RKO (cell line): ENCODE measurements around the gene SPRY4.
"Not testable (repeated sequence)": the region's sequence is repeated elsewhere in the genome, so short reads cannot be mapped to it uniquely, and the experiment has no call there.

Experiments
- DNase-seq: peaks from one replicate; pipeline ENCODE4 v3.0.0-alpha.2; 2016; ENCODE audit warnings: low spot score

SPRY4 gene

GRCh38 chr5:142333749-142334148 lies 8.9 kb upstream of the SPRY4 start:
- DNase-seq = not testable (repeated sequence)

DNA sequence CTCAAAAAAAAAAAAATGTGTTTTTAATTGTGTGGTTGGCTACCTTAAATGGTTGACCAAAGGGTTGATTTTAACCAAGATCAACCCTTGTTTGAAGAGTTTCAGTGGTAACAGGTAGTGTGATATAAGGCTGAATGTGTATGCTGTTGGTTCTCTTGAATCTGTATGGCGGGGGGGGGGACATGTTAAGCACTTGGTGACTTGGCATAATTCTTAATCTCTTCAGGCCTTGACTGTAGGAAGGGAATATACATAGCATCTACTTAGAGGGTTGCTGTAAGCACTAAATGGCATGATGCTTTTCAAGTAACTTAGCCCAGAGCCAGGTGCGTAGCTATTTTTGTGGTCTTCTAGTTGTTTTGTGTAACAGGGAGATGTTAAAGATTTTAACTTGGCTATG lies 5.6 kb upstream of the SPRY4 start:
- DNase-seq = no peak

- no peak for DNase-seq
These were observed 5.2 kb upstream of the SPRY4 start for GRCh38 chr5:142330026-142330425.

GRCh38 chr5:142327111-142327842 lies 2.5 kb upstream of the SPRY4 start:
- DNase-seq = peak; percentile 93

- DNase-seq = peak; percentile 70
These were observed 1.7 kb upstream of the SPRY4 start for GRCh38 chr5:142326480-142326938.

GRCh38 chr5:142325725-142326479 lies 1.1 kb upstream of the SPRY4 start:
- peak; percentile 95 for DNase-seq

- peak; percentile 29 for DNase-seq
These were observed 518 bp downstream of the SPRY4 start for GRCh38 chr5:142324136-142324870.

GRCh38 chr5:142323480-142324135 lies 1.2 kb downstream of the SPRY4 start:
- DNase-seq = peak; percentile 21

DNA sequence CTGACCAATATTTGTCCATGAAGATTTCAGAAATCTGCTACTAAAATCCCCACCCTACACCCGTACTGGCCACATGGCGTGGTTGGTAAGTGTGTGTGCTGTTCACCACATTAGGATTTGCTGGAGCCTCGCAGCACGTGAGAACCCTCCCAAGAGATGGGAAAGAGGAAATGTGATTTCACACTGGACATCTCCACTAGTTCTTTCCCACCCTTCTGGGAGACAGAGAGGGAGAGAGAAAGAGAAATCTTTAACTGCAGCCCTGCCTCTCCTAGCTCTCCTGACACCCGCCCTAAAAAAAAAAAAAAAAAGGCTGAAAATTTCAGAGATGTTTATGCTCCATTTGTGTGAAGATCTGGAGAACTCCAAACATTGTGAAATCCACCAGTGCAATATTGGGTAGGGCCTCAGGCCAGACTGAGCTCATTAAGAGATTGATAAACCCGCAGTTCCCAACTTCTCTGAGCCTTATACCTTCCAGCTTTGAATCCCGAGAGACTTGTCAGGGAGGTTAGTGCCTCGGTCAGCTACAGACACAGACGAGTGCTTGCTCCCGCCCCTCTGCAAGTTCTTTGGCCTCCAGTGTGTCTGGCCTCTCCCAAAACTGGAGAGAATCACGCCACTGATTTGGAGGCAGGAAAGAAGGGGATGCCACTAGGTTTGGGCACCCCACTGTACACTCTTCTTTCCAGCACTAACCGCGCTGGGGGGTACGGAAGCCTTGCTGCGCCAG lies 1.9 kb downstream of the SPRY4 start:
- peak; percentile 63 for DNase-seq

GRCh38 chr5:142322403-142322746 lies 2.4 kb downstream of the SPRY4 start:
- DNase-seq = peak; percentile 60

GRCh38 chr5:142320851-142321560 lies 3.8 kb downstream of the SPRY4 start:
- peak; percentile 23 for DNase-seq

DNA sequence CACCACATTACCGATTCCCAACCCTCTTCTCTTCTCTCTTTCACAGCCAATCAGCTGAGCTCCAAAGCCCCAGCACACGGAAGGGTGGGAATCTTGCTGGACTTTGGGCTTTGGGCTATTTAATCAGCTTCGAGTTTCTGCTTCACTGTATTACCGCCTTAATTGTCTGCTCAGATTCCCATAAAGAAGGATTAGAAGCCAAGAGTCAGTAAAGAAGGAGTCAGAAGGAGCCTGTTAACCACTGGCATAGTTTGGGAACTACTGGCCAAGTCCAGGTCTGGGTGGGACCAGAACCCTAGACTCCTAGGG lies 4.4 kb downstream of the SPRY4 start:
- no peak for DNase-seq

GRCh38 chr5:142319560-142320429 lies 5.0 kb downstream of the SPRY4 start:
- no peak for DNase-seq

- no peak for DNase-seq
These were observed 5.7 kb downstream of the SPRY4 start for GRCh38 chr5:142319105-142319504.

DNA sequence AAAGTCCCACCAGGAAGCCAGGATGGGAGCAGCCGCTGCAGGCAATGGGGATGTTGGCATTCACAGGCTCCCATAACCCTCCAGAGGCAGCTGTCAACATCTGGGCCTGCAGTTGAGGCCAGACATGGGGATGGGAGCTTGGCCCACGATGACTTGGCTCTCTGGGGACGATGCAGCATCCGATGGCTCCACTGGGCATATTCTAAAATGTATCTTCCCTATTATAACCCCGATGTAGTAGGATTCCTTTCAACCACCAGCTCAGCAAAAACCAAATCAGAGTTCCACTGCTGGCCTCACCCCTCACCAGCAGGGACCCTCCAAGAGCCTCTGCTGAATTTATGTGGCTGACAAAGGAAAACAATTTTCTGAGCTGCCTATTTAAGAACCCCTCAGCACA lies 7.1 kb downstream of the SPRY4 start:
- no peak for DNase-seq

GRCh38 chr5:142317173-142317572 lies 7.6 kb downstream of the SPRY4 start:
- DNase-seq = no peak

DNA sequence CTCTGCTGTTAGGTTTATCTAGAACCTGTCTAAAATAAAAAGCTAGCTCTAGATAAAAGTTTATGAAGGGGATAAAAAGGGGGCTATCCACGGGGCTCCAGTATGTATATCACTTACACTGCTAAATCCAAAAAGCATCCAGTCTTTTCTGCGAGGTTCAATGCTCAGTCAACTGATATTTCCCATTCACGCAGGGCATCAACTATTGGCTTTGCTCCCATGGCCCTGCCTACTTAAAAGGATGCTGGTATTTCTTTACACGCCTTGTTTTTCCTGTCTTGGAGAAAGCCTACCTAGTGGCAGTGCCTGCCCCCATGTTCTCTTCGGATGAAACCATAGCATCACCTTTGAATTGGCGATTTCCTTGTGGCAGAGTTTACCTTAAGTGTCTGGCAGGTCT lies 8.1 kb downstream of the SPRY4 start:
- DNase-seq = no peak

DNA sequence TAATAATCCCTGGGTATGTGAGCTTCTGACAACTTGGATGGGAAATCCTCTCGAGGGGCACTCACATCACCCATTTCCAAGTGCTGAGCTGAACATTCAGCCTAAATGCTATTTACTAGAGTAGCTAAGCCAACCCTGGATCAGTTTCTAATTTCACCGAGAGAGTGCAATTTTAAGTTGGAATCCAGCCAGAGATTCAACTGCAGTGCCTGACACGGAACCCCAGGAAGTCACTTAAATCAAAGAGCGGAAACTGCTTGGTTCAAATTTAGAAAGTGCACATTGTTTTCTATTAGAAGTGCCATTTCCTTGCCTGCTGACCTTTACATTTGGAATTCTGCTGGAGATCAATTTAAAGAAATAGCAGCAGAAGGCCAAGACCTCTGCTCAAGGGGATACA lies 8.8 kb downstream of the SPRY4 start:
- peak; percentile 59 for DNase-seq

DNA sequence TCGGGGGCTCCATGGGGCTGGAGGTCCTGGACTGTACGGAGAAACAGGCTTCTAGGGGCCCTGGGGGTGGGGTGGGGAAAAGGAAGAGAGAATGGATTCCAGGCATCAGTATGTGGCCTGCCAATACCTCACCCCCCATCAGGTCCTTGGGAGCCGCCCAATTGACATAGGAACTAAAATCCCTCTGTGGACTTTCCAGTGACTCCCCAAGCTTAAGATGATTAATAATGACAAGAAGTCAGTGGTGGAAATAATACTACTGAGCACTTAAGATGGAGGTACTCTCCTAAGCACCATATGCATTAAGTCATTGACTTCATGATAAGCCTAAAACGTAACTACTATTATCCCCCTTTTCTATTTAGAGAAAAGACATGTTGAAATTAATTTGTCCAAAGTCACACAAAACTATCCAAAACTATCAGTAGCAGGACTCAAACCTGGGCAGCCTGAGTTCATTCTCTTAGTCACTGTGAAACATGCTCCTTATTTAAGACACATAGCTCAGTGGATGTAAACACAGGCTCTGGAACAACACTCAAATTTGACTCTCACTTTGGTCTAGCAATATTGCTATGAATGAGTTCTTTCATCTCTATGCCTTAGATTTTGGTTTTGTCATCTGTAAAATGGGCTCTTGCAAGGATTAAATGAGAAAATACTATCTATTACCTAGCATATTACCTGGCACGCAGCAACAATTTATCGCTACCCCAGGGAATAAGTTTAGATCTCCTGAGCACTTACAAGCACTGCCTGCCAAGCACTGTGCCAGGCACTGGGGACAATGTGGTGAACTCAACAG lies 9.5 kb downstream of the SPRY4 start:
- peak; percentile 78 for DNase-seq
